ENCODE results near the gene RAG1. TPM values are rescaled to one million over a fixed set of nuclear protein-coding genes. Genes with fewer than 3 reads are reported as not detected.

RAG1 gene
- 0.54 TPM in 1 of 2 replicates, not detected in the other for total RNA-seq

DNA sequence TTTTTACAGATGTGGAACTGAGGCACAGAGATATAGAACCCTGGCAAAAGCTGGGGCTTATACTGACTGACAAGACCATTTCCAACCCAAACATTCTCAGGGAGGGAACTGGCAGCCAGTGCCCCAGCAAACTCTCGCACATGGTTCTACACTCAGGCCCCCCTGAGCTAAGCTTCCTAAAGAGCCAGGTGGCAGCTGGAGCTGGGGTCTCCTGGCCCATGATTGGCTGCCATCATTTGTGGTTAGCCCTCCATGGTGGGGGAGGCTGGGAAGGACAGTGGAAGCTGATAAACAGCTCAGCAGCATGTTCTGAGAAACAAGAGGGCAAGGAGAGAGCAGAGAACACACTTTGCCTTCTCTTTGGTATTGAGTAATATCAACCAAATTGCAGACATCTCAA, at the start of gene RAG1:
Gene RAG1 (plus strand): TSS at position 314 of the 400 bp plus-strand sequence. CDS start 5,298 bp downstream, outside the sequence.

DNA sequence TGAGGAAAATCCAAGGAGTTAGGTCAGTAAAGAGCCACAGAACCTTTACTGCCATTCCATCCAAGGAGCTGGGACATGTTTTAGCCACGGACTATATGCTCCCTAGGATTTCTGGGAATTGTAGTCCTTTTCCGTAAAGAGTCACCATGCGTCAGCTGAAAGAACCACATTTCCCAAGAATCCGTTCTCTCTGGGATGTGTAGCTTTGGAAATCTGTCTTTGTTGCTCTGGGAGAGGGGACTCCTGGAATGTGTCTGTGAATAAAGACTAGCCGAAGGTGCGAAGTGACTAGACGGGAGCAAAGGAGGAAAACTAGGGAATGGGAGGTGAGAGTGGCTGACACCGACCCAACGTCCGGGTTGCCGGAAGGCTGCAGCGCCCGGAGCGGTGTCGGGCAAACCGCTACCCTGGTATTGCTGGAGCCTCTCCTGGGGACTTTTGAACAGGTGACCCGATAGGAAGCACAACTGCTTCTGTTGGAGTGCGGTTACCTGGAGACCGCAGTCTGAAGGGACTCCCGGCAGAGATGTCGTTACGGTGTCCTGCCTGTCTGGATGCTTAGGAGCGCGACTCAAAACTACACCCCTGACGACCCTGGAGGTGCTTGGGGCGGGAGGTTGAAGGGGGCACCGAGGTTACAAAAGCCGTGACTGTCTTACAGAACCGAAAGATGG, 26.6 kb downstream of the RAG1 start, which contains the start of gene IFTAP:
Gene IFTAP (plus strand): TSS at position 187 of the 674 bp plus-strand sequence. CDS start 15,602 bp downstream, outside the sequence.

DNA sequence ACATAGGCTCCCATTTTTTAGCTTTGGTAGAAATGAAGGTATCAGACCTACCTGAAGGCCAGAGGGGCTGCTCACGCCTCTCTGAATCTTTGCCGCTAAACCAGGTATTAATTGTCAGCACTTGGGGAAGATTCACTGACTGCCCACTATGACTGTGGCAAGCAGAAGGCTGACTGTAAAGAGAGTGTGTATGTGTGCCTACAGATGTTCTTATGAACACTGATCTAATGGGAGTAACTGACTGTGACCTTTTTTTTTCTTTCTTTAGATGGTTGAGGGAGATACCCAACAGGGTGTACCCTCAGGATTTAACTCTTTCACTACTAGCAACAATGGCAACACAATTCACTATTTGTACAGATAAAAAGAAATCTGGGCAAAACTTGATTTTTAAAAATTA, 30.2 kb downstream of the RAG1 start, which contains the start of gene RAG2:
Gene RAG2 (minus strand): TSS at position 186 of the 400 bp plus-strand sequence. CDS start 4,068 bp downstream, outside the sequence.

Other genes with a start within 250 kb of the RAG1 start
- gene TRAF6, start 57.7 kb upstream of the RAG1 start, total RNA-seq, result 6.8 and 7.0 TPM in 2 replicates
- gene IFTAP, start 26.5 kb downstream of the RAG1 start, total RNA-seq, result 17.5 and 18.6 TPM in 2 replicates
- gene RAG2, start 30.2 kb downstream of the RAG1 start, total RNA-seq, result not detected in 2 replicates